Heart right ventricle (tissue), 16 donors: ENCODE results near the gene RTP4. TPM values are rescaled to one million over a fixed set of nuclear protein-coding genes. Genes with fewer than 3 reads are reported as not detected.
A peak's percentile ranks its signal among the peaks of the same experiment; 100 is the strongest.

Experiments used
- ATAC-seq, 8 donors: fragments of 200-7000 bp; cut with Tn5 transposase; one replicate each; pipeline ENCODE4 v1.9.1; 2020; ENCODE audit warnings: mild to moderate bottlenecking in 8 of 8, moderate library complexity in 8 of 8, moderate number of reproducible peaks in 1 of 8
- DNase-seq, 2 donors: peaks; one replicate each; pipeline ENCODE4 v3.0.0-alpha.2; 2020
- H3K27ac ChIP-seq, 10 donors: fragments of 200-600 bp; sonication (generic) in 2 of 10; one replicate each; pipeline versions ENCODE4 v1.5.0 to v1.8.0; 2020 to 2022; ENCODE audit warnings: mild to moderate bottlenecking in 3 of 10
- H3K27me3 ChIP-seq, 7 donors: fragments of 200-600 bp; one replicate each; pipeline ENCODE4 v1.8.0; 2021 to 2022; ENCODE audit warnings: mild to moderate bottlenecking in 2 of 7
- H3K36me3 ChIP-seq, 9 donors: fragments of 200-600 bp; sonication (generic) in 1 of 9; one replicate each; pipeline versions ENCODE4 v1.5.0 to v1.8.0; 2020 to 2022; ENCODE audit warnings: mild to moderate bottlenecking in 2 of 9
- H3K4me1 ChIP-seq, 9 donors: fragments of 200-600 bp; sonication (generic) in 1 of 9; one replicate each; pipeline versions ENCODE4 v1.5.0 to v1.8.0; 2020 to 2022; ENCODE audit warnings: mild to moderate bottlenecking in 4 of 9
- H3K4me3 ChIP-seq, 10 donors: fragments of 200-600 bp; sonication (generic) in 2 of 10; one replicate each; pipeline versions ENCODE4 v1.5.0 to v1.8.0; 2020 to 2022; ENCODE audit warnings: mild to moderate bottlenecking in 7 of 10, moderate library complexity in 2 of 10
- H3K9me3 ChIP-seq, 11 donors: fragments of 200-600 bp in 10 of 11; sonication (generic) in 2 of 11; one replicate each; pipeline versions ENCODE4 v1.5.0 to v1.8.0; 2013 to 2022; ENCODE audit warnings: mild to moderate bottlenecking in 2 of 11, control low read depth in 1 of 11, moderate library complexity in 1 of 11
- CTCF ChIP-seq, 9 donors: fragments of 200-600 bp; sonication (generic) in 2 of 9; IDR thresholded peaks; one replicate each; pipeline versions ENCODE4 v1.5.0 to v1.8.0; 2021 to 2022; ENCODE audit warnings: antibody characterized with exemption in 9 of 9, mild to moderate bottlenecking in 5 of 9, moderate library complexity in 1 of 9
- WGBS, 2 donors: extraction: QIAGEN DNeasy Blood & Tissue Kit; methylation state at CpG; one replicate each; pipeline ENCODE4 v1.1.7; 2013; ENCODE audit warnings: inconsistent platforms in 1 of 2; 5-methylcytosine and 5-hydroxymethylcytosine counted together
- intact Hi-C, 10 donors: fragments of 100-400 bp; cut with DNase I; formaldehyde crosslinking; loops; one replicate each; pipeline versions ENCODE4 v1.11.1 to v1.14.2; 2022
- polyA plus RNA-seq, 2 donors: library from polyadenylated mRNA; stranded (reverse); fragments of 200-250 nt; gene quantifications; one replicate each; pipeline ENCODE4 v1.2.3, GENCODE V29; 2013
- total RNA-seq, 10 donors: library from RNA; stranded (reverse); fragmentation: NEBNext Ultra II Directional in 3 of 10; extraction: Animal tissue kit (Norgen Biotek cat#: 25700) in 3 of 10; gene quantifications; one replicate each; pipeline versions ENCODE4 v1.2.1 to v1.2.4, GENCODE V29; 2021 to 2023
- donor health status: Arrhythmogenic right ventricular cardiomyopathy.
- donor health status: ischemic (EF 13 %, LVEDD 7.1; RV severe dilation, severe dysfunction).
- donor health status: healthy with polysubstance abuse.
- donor health status: DM: no; HTN: yes; CAD: no.
- donor health status: DM: no; HTN: no; CAD: no.
- donor health status: ischemic (EF 25% LVEDD 6.9; RV normal size, moderate dysfunction).
- donor health status: ischemic (EF 25% LVEDD 5.7; RV mildly dilated, moderate dysfunction).
- donor health status: healthy.
- donor health status: DM: yes; HTN: yes; CAD: no.
- donor health status: Ischemic cardiomyopathy.
- donor health status: ischemic (EF 35%, LVEDD 5.7; RV mildly dilated, moderate dysfunction).
- donor health status: nonischemic (EF 11% LVEDD 7.7; RV severe dilation, severe dysfunction).
- donor health status: DM: yes; HTN: yes; CAD: no.
- donor health status: PGD.
- donor health status: ischemic (EF 29% LVEDD 5.4; RV normal size, mild dysfunction).
- donor health status: nonischemic (EF 23%, LVEDD 6.1; RV moderate dilation, normal function).

Gene RTP4
- total and polyA plus RNA-seq, 12 donors, result 0.74 to 4.7 (median 1.6) TPM

GRCh38 chr3:187358068-187358467 lies 10.1 kb upstream of the RTP4 start:
- DNase-seq, result no peak
- 92 to 100% methylated on average over 1 of the region's 1 CpG for WGBS, 2 donors
- ATAC-seq, result no peak
- Histone ChIP-seq H3K27me3 (no peaks in the 10 kb centered on the region), H3K9me3 (no peaks in the 10 kb centered on the region), H3K27ac (no peak overlapping the region), H3K4me3 (no peak overlapping the region), H3K4me1 (peaks cover 0 to 24% (median 13%) of the 10 kb centered on the region in 9 donors), H3K36me3 (no peaks in the 10 kb centered on the region)
- intact Hi-C loops, result no loop called here
- TF ChIP-seq CTCF (IDR thresholded peaks at IDR 0.05), result no peak

GRCh38 chr3:187359798-187360486 lies 8.2 kb upstream of the RTP4 start:
- Histone ChIP-seq H3K4me3 (no peak overlapping the region), H3K27me3 (no peaks in the 10 kb centered on the region), H3K27ac (no peak overlapping the region), H3K9me3 (no peaks in the 10 kb centered on the region), H3K36me3 (no peaks in the 10 kb centered on the region), H3K4me1 (peaks cover 0 to 24% (median 13%) of the 10 kb centered on the region in 9 donors)
- intact Hi-C loops, result loop anchor here in 1 of 10 donors (10.0 kb wide), 1 partner anchor 1025 kb away; no protein-coding TSS in a partner anchor
- DNase-seq, result no peak
- WGBS, 2 donors, result 71 to 79% methylated on average over 7 of the region's 7 CpGs
- no peak for ATAC-seq
- TF ChIP-seq CTCF (IDR thresholded peaks at IDR 0.05), result no peak

GRCh38 chr3:187360596-187360995 lies 7.6 kb upstream of the RTP4 start:
- intact Hi-C loops, result loop anchor here in 1 of 10 donors (10.0 kb wide), 1 partner anchor 1024 kb away; no protein-coding TSS in a partner anchor
- no peak for TF ChIP-seq CTCF (IDR thresholded peaks at IDR 0.05)
- ATAC-seq, result no peak
- peaks cover 0 to 24% (median 13%) of the 10 kb centered on the region in 9 donors for H3K4me1 ChIP-seq
- no peak overlapping the region for H3K4me3 ChIP-seq
- H3K36me3 ChIP-seq, result no peaks in the 10 kb centered on the region
- no peak for DNase-seq
- H3K27ac ChIP-seq, result no peak overlapping the region
- no peaks in the 10 kb centered on the region for H3K27me3 ChIP-seq
- 56 to 65% methylated on average over 3 of the region's 3 CpGs for WGBS, 2 donors
- no peaks in the 10 kb centered on the region for H3K9me3 ChIP-seq

- intact Hi-C loops, result loop anchor here in 1 of 10 donors (10.0 kb wide), 1 partner anchor 1023 kb away; no protein-coding TSS in a partner anchor
- H3K4me3 ChIP-seq, result no peak overlapping the region
- DNase-seq (no peak), ATAC-seq (peak in 6 of 8 donors; percentile 35 to 66 (median 60))
- H3K36me3 ChIP-seq, result no peaks in the 10 kb centered on the region
- H3K27me3 ChIP-seq, result no peaks in the 10 kb centered on the region
- H3K9me3 ChIP-seq, result no peaks in the 10 kb centered on the region
- H3K27ac ChIP-seq, result peak overlapping the region in 1 of 10 donors; percentile 48
- H3K4me1 ChIP-seq, result peaks cover 0 to 24% (median 13%) of the 10 kb centered on the region in 9 donors
- TF ChIP-seq CTCF (IDR thresholded peaks at IDR 0.05), result no peak
- WGBS, 2 donors, result 11 to 20% methylated on average over 2 of the region's 2 CpGs
These were observed 6.3 kb upstream of the RTP4 start for GRCh38 chr3:187361835-187362234.
